H9 (cell line): Measurements from ENCODE around the gene P2RY12. TPM values are rescaled to one million over a fixed set of nuclear protein-coding genes. Genes with fewer than 3 reads are reported as not detected.

Experiments
- DNase-seq: peaks from one replicate; pipeline ENCODE4 v3.0.0-alpha.2; 2017
- H2AFZ ChIP-seq: one replicate; pipeline ENCODE4 v1.6.1; 2013; ENCODE audit warnings: mild to moderate bottlenecking, low read length, control low read depth, moderate library complexity
- H2AK5ac ChIP-seq: 2 replicates; pipeline ENCODE4 v1.6.1; 2013; ENCODE audit warnings: low read length, control low read depth, mixed read lengths; ENCODE audit not compliant: insufficient read length
- H2BK120ac ChIP-seq: one replicate; pipeline ENCODE4 v1.6.1; 2013; ENCODE audit warnings: low read depth, mild to moderate bottlenecking, low read length, control low read depth, inconsistent platforms; ENCODE audit not compliant: poor library complexity, severe bottlenecking
- H2BK12ac ChIP-seq: 2 replicates; pipeline ENCODE4 v1.6.1; 2013; ENCODE audit warnings: low read length, control low read depth, mixed read lengths, low read depth; ENCODE audit not compliant: insufficient read length
- H2BK15ac ChIP-seq: 2 replicates; pipeline ENCODE4 v1.6.1; 2013; ENCODE audit warnings: low read depth, low read length, control low read depth
- H2BK20ac ChIP-seq: one replicate; pipeline ENCODE4 v1.6.1; 2013; ENCODE audit warnings: low read depth, mild to moderate bottlenecking, low read length, control low read depth, inconsistent platforms; ENCODE audit not compliant: poor library complexity, severe bottlenecking
- H2BK5ac ChIP-seq: 2 replicates; pipeline ENCODE4 v1.6.1; 2013; ENCODE audit warnings: low read length, control low read depth, mixed read lengths; ENCODE audit not compliant: insufficient read length
- H3K14ac ChIP-seq: 2 replicates; pipeline ENCODE4 v1.6.1; 2013; ENCODE audit warnings: low read length, control low read depth; ENCODE audit not compliant: insufficient read depth
- H3K18ac ChIP-seq: 2 replicates; pipeline ENCODE4 v1.6.1; 2013; ENCODE audit warnings: low read depth, mild to moderate bottlenecking, mixed read lengths, low read length, control low read depth; ENCODE audit not compliant: insufficient read length
- H3K23ac ChIP-seq: 2 replicates; pipeline ENCODE4 v1.6.1; 2013; ENCODE audit warnings: low read length, control low read depth, mixed read lengths, low read depth; ENCODE audit not compliant: insufficient read length
- H3K23me2 ChIP-seq: 2 replicates; pipeline ENCODE4 v1.6.1; 2013; ENCODE audit warnings: low read depth, mild to moderate bottlenecking, mixed read lengths, low read length, control low read depth; ENCODE audit not compliant: insufficient read length, poor library complexity, severe bottlenecking
- H3K27ac ChIP-seq: 2 replicates; pipeline ENCODE4 v1.5.1; 2013; ENCODE audit warnings: low read length, control low read depth, mixed read lengths, low read depth; ENCODE audit not compliant: insufficient read length
- H3K27me3 ChIP-seq: 2 replicates; pipeline ENCODE4 v1.6.1; 2013; ENCODE audit warnings: low read length, control low read depth, inconsistent platforms; ENCODE audit not compliant: insufficient read depth
- H3K4ac ChIP-seq: 2 replicates; pipeline ENCODE4 v1.6.1; 2013; ENCODE audit warnings: low read depth, mild to moderate bottlenecking, control low read depth, inconsistent platforms, low read length, moderate library complexity
- H3K4me1 ChIP-seq: 2 replicates; pipeline ENCODE4 v1.6.1; 2013; ENCODE audit warnings: low read length, control low read depth, inconsistent platforms; ENCODE audit not compliant: insufficient read depth
- H3K4me2 ChIP-seq: 2 replicates; pipeline ENCODE4 v1.6.1; 2013; ENCODE audit warnings: low read length, control low read depth, mixed read lengths; ENCODE audit not compliant: insufficient read length, insufficient read depth
- H3K56ac ChIP-seq: 2 replicates; pipeline ENCODE4 v1.6.1; 2013; ENCODE audit warnings: low read depth, mild to moderate bottlenecking, mixed read lengths, low read length, control low read depth; ENCODE audit not compliant: insufficient read length
- H3K79me1 ChIP-seq: 2 replicates; pipeline ENCODE4 v1.6.1; 2013; ENCODE audit warnings: low read depth, mild to moderate bottlenecking, moderate library complexity, low read length, control low read depth, inconsistent platforms; ENCODE audit not compliant: insufficient read depth, poor library complexity, severe bottlenecking
- H3K79me2 ChIP-seq: 2 replicates; pipeline ENCODE4 v1.6.1; 2013; ENCODE audit warnings: low read length, control low read depth, inconsistent platforms; ENCODE audit not compliant: insufficient read depth
- H3K9ac ChIP-seq: 2 replicates; pipeline ENCODE4 v1.6.1; 2013; ENCODE audit warnings: low read length, control low read depth, mixed read lengths; ENCODE audit not compliant: insufficient read length; ENCODE audit errors: extremely low read depth
- H3K9me3 ChIP-seq: one replicate; pipeline ENCODE4 v1.6.1; 2013; ENCODE audit warnings: low read depth, low read length, inconsistent platforms; ENCODE audit not compliant: control insufficient read depth
- H3T11ph ChIP-seq: one replicate; pipeline ENCODE4 v1.6.1; 2013; ENCODE audit warnings: mild to moderate bottlenecking, low read length, control low read depth, inconsistent platforms
- H4K20me1 ChIP-seq: one replicate; pipeline ENCODE4 v1.6.1; 2013; ENCODE audit not compliant: control insufficient read depth, insufficient read length, insufficient read depth
- H4K5ac ChIP-seq: 2 replicates; pipeline ENCODE4 v1.6.1; 2013; ENCODE audit warnings: low read depth, mild to moderate bottlenecking, mixed read lengths, low read length, control low read depth; ENCODE audit not compliant: insufficient read length
- H4K8ac ChIP-seq: replicated peaks from 2 replicates; pipeline ENCODE4 v1.6.1; 2013; ENCODE audit warnings: low read length, control low read depth, mixed read lengths, low read depth; ENCODE audit not compliant: insufficient read length
- H4K91ac ChIP-seq: 2 replicates; pipeline ENCODE4 v1.6.1; 2013; ENCODE audit warnings: low read depth, mild to moderate bottlenecking, moderate library complexity, mixed read lengths, low read length, control low read depth; ENCODE audit not compliant: insufficient read length
- H3K27ac Mint-ChIP-seq, 3 experiments: 2 replicates in 2 of 3; 3 replicates in 1 of 3; pipeline ENCODE4 v1.8.0; 2020 to 2021; ENCODE audit warnings: mixed read lengths in 3 of 3, mild to moderate bottlenecking in 1 of 3, moderate library complexity in 1 of 3
- H3K27me3 Mint-ChIP-seq: 2 replicates; pipeline ENCODE4 v1.8.0; 2021; ENCODE audit warnings: low read depth, mild to moderate bottlenecking, moderate library complexity, mixed read lengths
- H3K36me3 Mint-ChIP-seq, 3 experiments: 2 replicates in 2 of 3; 3 replicates in 1 of 3; pipeline ENCODE4 v1.8.0; 2020 to 2021; ENCODE audit warnings: low read depth in 3 of 3, mixed read lengths in 3 of 3; ENCODE audit not compliant: insufficient read depth in 1 of 3
- H3K4me1 Mint-ChIP-seq, 2 experiments: 2 replicates each; pipeline ENCODE4 v1.8.0; 2020; ENCODE audit warnings: mixed read lengths in 2 of 2
- H3K4me3 Mint-ChIP-seq, 2 experiments: 2 replicates in 1 of 2; 3 replicates in 1 of 2; pipeline ENCODE4 v1.8.0; 2020 to 2021; ENCODE audit warnings: mild to moderate bottlenecking in 2 of 2, mixed read lengths in 2 of 2, moderate library complexity in 1 of 2
- H3K9me3 Mint-ChIP-seq, 2 experiments: 2 replicates in 1 of 2; 3 replicates in 1 of 2; pipeline ENCODE4 v1.8.0; 2020; ENCODE audit warnings: mild to moderate bottlenecking in 2 of 2, mixed read lengths in 2 of 2, moderate library complexity in 1 of 2
- WGBS: extraction: QIAGEN DNeasy Blood & Tissue Kit; methylation state at CpG from one replicate; pipeline ENCODE4 v1.1.7; 2013; ENCODE audit warnings: missing lambda C conversion rate, low lambda C conversion rate, mixed read lengths; ENCODE audit not compliant: insufficient read length; ENCODE audit errors: extremely low coverage; 5-methylcytosine and 5-hydroxymethylcytosine counted together
- total RNA-seq: library from RNA; stranded (reverse); gene quantifications from 2 replicates; pipeline ENCODE4 v1.2.1, GENCODE V29; 2021
- TF ChIP-seq, protein P1 (sequence below): fragments of 200-600 bp; sonication (generic); conservative IDR thresholded peaks from 3 replicates; pipeline ENCODE4 v1.8.0; 2021; ENCODE audit warnings: antibody characterized with exemption, mild to moderate bottlenecking

P2RY12 gene
- total RNA-seq, 1 experiment from 2014 or later = not detected

DNA sequence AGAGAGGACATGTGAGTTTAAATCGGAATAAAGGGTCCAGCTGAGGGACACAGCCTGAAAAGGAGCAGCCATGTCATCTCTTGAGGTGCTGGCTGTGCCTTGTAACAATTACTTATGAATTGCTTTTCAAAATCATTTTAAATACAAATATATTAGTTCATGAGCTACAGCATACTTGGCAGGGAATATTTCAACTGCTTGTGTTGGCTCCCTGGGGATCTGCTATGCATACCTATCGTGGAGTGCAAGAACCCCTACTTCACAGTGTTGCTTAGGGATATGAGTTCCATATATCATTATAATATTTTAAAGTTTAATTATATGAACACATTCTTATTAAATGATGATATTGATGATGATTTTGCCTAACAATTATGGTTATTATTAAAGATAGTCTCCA lies 87.1 kb downstream of the P2RY12 start:
- H2BK20ac ChIP-seq = no peak overlapping the region
- no peak overlapping the region for H4K5ac ChIP-seq
- no peak overlapping the region for H2BK120ac ChIP-seq
- H3K18ac ChIP-seq = no peak overlapping the region
- no peak overlapping the region for H4K91ac ChIP-seq
- Mint-ChIP-seq H3K27me3 (no peaks in the 10 kb centered on the region), H3K27ac (no peak overlapping the region), H3K36me3 (no peaks in the 10 kb centered on the region), H3K4me1 (peaks cover 8 to 14% of the 10 kb centered on the region in 2 experiments), H3K4me3 (no peak overlapping the region), H3K9me3 (no peaks in the 10 kb centered on the region)
- TF ChIP-seq, protein P1, sequence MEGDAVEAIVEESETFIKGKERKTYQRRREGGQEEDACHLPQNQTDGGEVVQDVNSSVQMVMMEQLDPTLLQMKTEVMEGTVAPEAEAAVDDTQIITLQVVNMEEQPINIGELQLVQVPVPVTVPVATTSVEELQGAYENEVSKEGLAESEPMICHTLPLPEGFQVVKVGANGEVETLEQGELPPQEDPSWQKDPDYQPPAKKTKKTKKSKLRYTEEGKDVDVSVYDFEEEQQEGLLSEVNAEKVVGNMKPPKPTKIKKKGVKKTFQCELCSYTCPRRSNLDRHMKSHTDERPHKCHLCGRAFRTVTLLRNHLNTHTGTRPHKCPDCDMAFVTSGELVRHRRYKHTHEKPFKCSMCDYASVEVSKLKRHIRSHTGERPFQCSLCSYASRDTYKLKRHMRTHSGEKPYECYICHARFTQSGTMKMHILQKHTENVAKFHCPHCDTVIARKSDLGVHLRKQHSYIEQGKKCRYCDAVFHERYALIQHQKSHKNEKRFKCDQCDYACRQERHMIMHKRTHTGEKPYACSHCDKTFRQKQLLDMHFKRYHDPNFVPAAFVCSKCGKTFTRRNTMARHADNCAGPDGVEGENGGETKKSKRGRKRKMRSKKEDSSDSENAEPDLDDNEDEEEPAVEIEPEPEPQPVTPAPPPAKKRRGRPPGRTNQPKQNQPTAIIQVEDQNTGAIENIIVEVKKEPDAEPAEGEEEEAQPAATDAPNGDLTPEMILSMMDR = no peak
- H3K23ac ChIP-seq = no peak overlapping the region
- no CpG with 5 or more reads among the region's 2 CpGs for WGBS
- H3K79me2 ChIP-seq = no peaks in the 10 kb centered on the region
- no peak for DNase-seq
- H2BK12ac ChIP-seq = no peak overlapping the region
- no peak overlapping the region for H2AFZ ChIP-seq
- H3K4me1 ChIP-seq = no peaks in the 10 kb centered on the region
- H3T11ph ChIP-seq = no peak overlapping the region
- H3K27me3 ChIP-seq = no peaks in the 10 kb centered on the region
- H3K4me2 ChIP-seq = no peak overlapping the region
- no peaks in the 10 kb centered on the region for H3K23me2 ChIP-seq
- no peak overlapping the region for H3K14ac ChIP-seq
- H3K9ac ChIP-seq = no peak overlapping the region
- H3K79me1 ChIP-seq = no peaks in the 10 kb centered on the region
- H2BK15ac ChIP-seq = no peak overlapping the region
- H2BK5ac ChIP-seq = no peak overlapping the region
- H3K27ac ChIP-seq = no peak overlapping the region
- no peak overlapping the region for H4K8ac ChIP-seq
- H4K20me1 ChIP-seq = no peaks in the 10 kb centered on the region
- H2AK5ac ChIP-seq = no peak overlapping the region
- no peak overlapping the region for H3K56ac ChIP-seq
- no peak overlapping the region for H3K4ac ChIP-seq
- no peaks in the 10 kb centered on the region for H3K9me3 ChIP-seq
